ENCODE measurements around the gene NAXE. TPM values are rescaled to one million over a fixed set of nuclear protein-coding genes. Genes with fewer than 3 reads are reported as not detected.

The NAXE gene
- total RNA-seq, 1 experiment from 2014 or later: 96.6 TPM

GRCh38 chr1:156589546-156589945, 2.0 kb upstream of the NAXE start:
- Mint-ChIP-seq H3K27ac (no peak overlapping the region), H3K36me3 (ENCODE audit: insufficient read depth in 1 of 3, low read depth in 3 of 3) (peaks cover 6 to 23% (median 13%) of the 10 kb centered on the region in 3 experiments; a peak in 6 of 7 replicates), H3K9me3 (no peaks in the 10 kb centered on the region), H3K4me3 (no peak overlapping the region), H3K4me1 (peaks cover 24 to 29% of the 10 kb centered on the region in 2 experiments), H3K27me3 (ENCODE audit: low read depth) (0 out of 2 replicates have a peak, but pooled peaks cover 2% of the 10 kb centered on the region)
- H3K79me1 ChIP-seq (ENCODE audit: insufficient read depth, low read depth, low read length, poor library complexity, severe bottlenecking): no peaks in the 10 kb centered on the region
- H2BK12ac ChIP-seq (ENCODE audit: insufficient read length, low read depth, low read length): no peak overlapping the region
- DNase-seq: no peak
- H3K14ac ChIP-seq (ENCODE audit: insufficient read depth, low read length): no peak overlapping the region
- H2AFZ ChIP-seq (ENCODE audit: low read length): no peak overlapping the region
- H3K9ac ChIP-seq (ENCODE audit: extremely low read depth, insufficient read length, low read length): no peak overlapping the region
- no peak overlapping the region for H4K5ac ChIP-seq (ENCODE audit: insufficient read length, low read depth, low read length)
- H4K91ac ChIP-seq (ENCODE audit: insufficient read length, low read depth, low read length): no peak overlapping the region
- H2AK5ac ChIP-seq (ENCODE audit: insufficient read length, low read length): no peak overlapping the region
- no peaks in the 10 kb centered on the region for H3K9me3 ChIP-seq (ENCODE audit: control insufficient read depth, low read depth, low read length)
- no peak overlapping the region for H2BK120ac ChIP-seq (ENCODE audit: low read depth, low read length, poor library complexity, severe bottlenecking)
- no peaks in the 10 kb centered on the region; the same call in 1 of the 2 replicates for H3K4me1 ChIP-seq (ENCODE audit: insufficient read depth, low read length)
- no peaks in the 10 kb centered on the region; the same call in 1 of the 2 replicates for H3K27me3 ChIP-seq (ENCODE audit: insufficient read depth, low read length)
- WGBS (ENCODE audit: extremely low coverage, insufficient read length, low lambda C conversion rate): no CpG with 5 or more reads among the region's 5 CpGs
- H3K23me2 ChIP-seq (ENCODE audit: insufficient read length, low read depth, low read length, poor library complexity, severe bottlenecking): peaks cover 3% of the 10 kb centered on the region
- H2BK5ac ChIP-seq (ENCODE audit: insufficient read length, low read length): no peak overlapping the region
- H3K56ac ChIP-seq (ENCODE audit: insufficient read length, low read depth, low read length): no peak overlapping the region
- no peak overlapping the region for H3K4me2 ChIP-seq (ENCODE audit: insufficient read depth, insufficient read length, low read length)
- no peak overlapping the region for H3K23ac ChIP-seq (ENCODE audit: insufficient read length, low read depth, low read length)
- no peak overlapping the region for H3K4ac ChIP-seq (ENCODE audit: low read depth, low read length)
- no peak overlapping the region for H3T11ph ChIP-seq (ENCODE audit: low read length)
- H2BK20ac ChIP-seq (ENCODE audit: low read depth, low read length, poor library complexity, severe bottlenecking): no peak overlapping the region
- TF ChIP-seq CTCF (conservative IDR thresholded peaks at IDR 0.05): no peak
- H3K18ac ChIP-seq (ENCODE audit: insufficient read length, low read depth, low read length): no peak overlapping the region
- H4K20me1 ChIP-seq (ENCODE audit: control insufficient read depth, insufficient read depth, insufficient read length): peaks cover 2% of the 10 kb centered on the region
- no peak overlapping the region for H3K27ac ChIP-seq (ENCODE audit: insufficient read length, low read depth, low read length)
- no peak overlapping the region for H4K8ac ChIP-seq (replicated peaks; ENCODE audit: insufficient read length, low read depth, low read length)
- H2BK15ac ChIP-seq (ENCODE audit: low read depth, low read length): no peak overlapping the region
- no peaks in the 10 kb centered on the region for H3K79me2 ChIP-seq (ENCODE audit: insufficient read depth, low read length)

All from H9 (cell line).